Sigmoid colon (tissue), 7 donors: ENCODE data around the gene IKBKE. TPM values are rescaled to one million over a fixed set of nuclear protein-coding genes. Genes with fewer than 3 reads are reported as not detected.

Experiments used
- DNase-seq: peaks from one replicate; pipeline ENCODE4 v3.0.0-alpha.2; 2019
- H3K27ac ChIP-seq, 4 donors: fragments of 200-600 bp; sonication (generic); one replicate each; pipeline ENCODE4 v1.5.1; 2016 to 2019; ENCODE audit warnings: mild to moderate bottlenecking in 1 of 4
- H3K27me3 ChIP-seq, 3 donors: fragments of 200-600 bp; sonication (generic); one replicate each; pipeline ENCODE4 v1.5.1; 2019; ENCODE audit warnings: mild to moderate bottlenecking in 1 of 3
- H3K36me3 ChIP-seq, 4 donors: fragments of 200-600 bp; sonication (generic); one replicate each; pipeline ENCODE4 v1.5.1; 2016 to 2019
- H3K4me1 ChIP-seq, 4 donors: fragments of 200-600 bp; sonication (generic); one replicate each; pipeline ENCODE4 v1.5.1; 2017 to 2019
- H3K4me3 ChIP-seq, 4 donors: fragments of 200-600 bp; sonication (generic); one replicate each; pipeline ENCODE4 v1.5.1; 2017 to 2019; ENCODE audit warnings: mild to moderate bottlenecking in 2 of 4, moderate library complexity in 1 of 4
- H3K9me3 ChIP-seq, 4 donors: fragments of 200-600 bp in 3 of 4; sonication (generic) in 3 of 4; one replicate each; pipeline versions ENCODE4 v1.5.1 to v1.6.1; 2013 to 2019
- CTCF ChIP-seq, 4 experiments: fragments of 450-650 bp in 3 of 4; fragments of 200-600 bp in 1 of 4; IDR thresholded peaks; one replicate each; pipeline ENCODE4 v1.5.1; 2016 to 2019; ENCODE audit warnings: antibody characterized with exemption in 4 of 4, mild to moderate bottlenecking in 3 of 4, moderate library complexity in 2 of 4
- EP300 ChIP-seq, 4 donors: sonication (generic); formaldehyde crosslinking; IDR thresholded peaks; one replicate each; pipeline ENCODE4 v1.6.1; 2017; ENCODE audit warnings: antibody characterized with exemption in 4 of 4
- POLR2A ChIP-seq, 2 donors: fragments of 450-650 bp; IDR thresholded peaks; one replicate each; pipeline ENCODE4 v1.6.1; 2016; ENCODE audit warnings: antibody characterized with exemption in 2 of 2, mild to moderate bottlenecking in 2 of 2, moderate library complexity in 2 of 2
- POLR2AphosphoS5 ChIP-seq, 4 donors: sonication (generic); formaldehyde crosslinking; IDR thresholded peaks; one replicate each; pipeline ENCODE4 v1.6.1; 2017; ENCODE audit warnings: antibody characterized with exemption in 4 of 4
- WGBS, 2 donors: extraction: QIAGEN DNeasy Blood & Tissue Kit; methylation state at CpG; one replicate each; pipeline ENCODE4 v1.1.7; 2013; 5-methylcytosine and 5-hydroxymethylcytosine counted together
- intact Hi-C: fragments of 100-400 bp; cut with DNase I; formaldehyde crosslinking; loops from one replicate; pipeline ENCODE4 v1.15.1; 2023
- polyA plus RNA-seq, 3 donors: library from polyadenylated mRNA; stranded (reverse); fragments of 200-250 nt; gene quantifications; one replicate each; pipeline ENCODE4 v1.2.3, GENCODE V29; 2013
- total RNA-seq, 4 donors: library from RNA; depleted of rRNA; stranded (reverse); fragments of >200 nt; gene quantifications; one replicate each; pipeline ENCODE4 v1.1.0, GENCODE V29; 2016
- donor health status: healthy with polysubstance abuse.
- donor health status: Bipolar disorder and iron deficiency.
- donor health status: healthy.

Gene IKBKE
- total and polyA plus RNA-seq, 7 donors = 1.6 to 23.2 (median 3.2) TPM

- WGBS, 2 donors = 62 to 80% methylated on average over 4 of the region's 4 CpGs
Observed at GRCh38 chr1:206448471-206448870, 21.8 kb upstream of the IKBKE start.

GRCh38 chr1:206449565-206449964, 20.7 kb upstream of the IKBKE start:
- 93% methylated on average over 1 of the region's 1 CpG for WGBS, 2 donors
- Histone ChIP-seq H3K27ac (no peak overlapping the region), H3K36me3 (peaks cover 7 to 77% (median 14%) of the 10 kb centered on the region in 4 donors)

More at GRCh38 chr1:206448471-206448870, 21.8 kb upstream of the IKBKE start:
- TF ChIP-seq POLR2AphosphoS5 (IDR thresholded peaks at IDR 0.05) (no peak), POLR2A (IDR thresholded peaks at IDR 0.05) (no peak), EP300 (IDR thresholded peaks at IDR 0.05) (no peak), CTCF (IDR thresholded peaks at IDR 0.05) (no peak)
- no peak overlapping the region for H3K27ac ChIP-seq
- H3K36me3 ChIP-seq = peaks cover 7 to 72% (median 14%) of the 10 kb centered on the region in 4 donors
- no peak overlapping the region for H3K4me3 ChIP-seq
- no peak for DNase-seq
- intact Hi-C loops = loop anchor here (10.0 kb wide), 1 partner anchor 714 kb away; no protein-coding TSS in a partner anchor
- H3K4me1 ChIP-seq = peaks cover 0 to 11% (median 9%) of the 10 kb centered on the region in 4 donors
- H3K9me3 ChIP-seq = no peaks in the 10 kb centered on the region
- H3K27me3 ChIP-seq = no peaks in the 10 kb centered on the region

GRCh38 chr1:206450281-206450680, 20.0 kb upstream of the IKBKE start:
- no peak for TF ChIP-seq POLR2AphosphoS5 (IDR thresholded peaks at IDR 0.05)
- no peak for TF ChIP-seq EP300 (IDR thresholded peaks at IDR 0.05)
- TF ChIP-seq POLR2A (IDR thresholded peaks at IDR 0.05) = no peak
- TF ChIP-seq CTCF (IDR thresholded peaks at IDR 0.05) = no peak
- Histone ChIP-seq H3K9me3 (no peaks in the 10 kb centered on the region), H3K27me3 (no peaks in the 10 kb centered on the region), H3K4me1 (peaks cover 0 to 7% (median 4%) of the 10 kb centered on the region in 4 donors), H3K36me3 (peaks cover 7 to 81% (median 14%) of the 10 kb centered on the region in 4 donors), H3K27ac (no peak overlapping the region), H3K4me3 (no peak overlapping the region)
- WGBS, 2 donors = 95% methylated on average over 12 of the region's 12 CpGs
- no peak for DNase-seq
- intact Hi-C loops = no loop called here

More at GRCh38 chr1:206449565-206449964, 20.7 kb upstream of the IKBKE start:
- H3K4me3 ChIP-seq = no peak overlapping the region
- H3K4me1 ChIP-seq = peaks cover 0 to 11% (median 9%) of the 10 kb centered on the region in 4 donors
- intact Hi-C loops = loop anchor here (10.0 kb wide), 1 partner anchor 715 kb away; no protein-coding TSS in a partner anchor
- DNase-seq = no peak
- H3K9me3 ChIP-seq = no peaks in the 10 kb centered on the region
- no peaks in the 10 kb centered on the region for H3K27me3 ChIP-seq
- TF ChIP-seq EP300 (IDR thresholded peaks at IDR 0.05) = no peak
- no peak for TF ChIP-seq CTCF (IDR thresholded peaks at IDR 0.05)
- TF ChIP-seq POLR2A (IDR thresholded peaks at IDR 0.05) = no peak
- TF ChIP-seq POLR2AphosphoS5 (IDR thresholded peaks at IDR 0.05) = no peak

- Histone ChIP-seq H3K27me3 (no peaks in the 10 kb centered on the region), H3K36me3 (peaks cover 7 to 73% (median 14%) of the 10 kb centered on the region in 4 donors), H3K4me3 (no peak overlapping the region), H3K4me1 (peaks cover 0 to 10% (median 9%) of the 10 kb centered on the region in 4 donors), H3K27ac (no peak overlapping the region), H3K9me3 (no peaks in the 10 kb centered on the region)
- TF ChIP-seq EP300 (IDR thresholded peaks at IDR 0.05) (no peak), CTCF (IDR thresholded peaks at IDR 0.05) (no peak), POLR2A (IDR thresholded peaks at IDR 0.05) (no peak), POLR2AphosphoS5 (IDR thresholded peaks at IDR 0.05) (no peak)
- intact Hi-C loops = no loop called here
- no peak for DNase-seq
- WGBS, 2 donors = 92 to 93% methylated on average over 9 of the region's 9 CpGs
Observed at GRCh38 chr1:206451134-206451686, 19.1 kb upstream of the IKBKE start.
